GM12864 (cell line): ENCODE results near the gene TMEM86A.

Experiments used
- DNase-seq: peaks from one replicate; pipeline ENCODE4 v3.0.0-alpha.2; 2011; ENCODE audit warnings: low read depth
- H3K4me3 ChIP-seq: 2 replicates; pipeline ENCODE4 v1.5.1; 2011; ENCODE audit warnings: mild to moderate bottlenecking, low read depth, low read length, control low read depth
- CTCF ChIP-seq: IDR thresholded peaks from 2 replicates; pipeline ENCODE4 v1.5.1; 2011; ENCODE audit warnings: low read depth, mild to moderate bottlenecking, moderate library complexity, low read length, control low read depth, inconsistent platforms; ENCODE audit errors: missing control alignments

TMEM86A gene

DNA sequence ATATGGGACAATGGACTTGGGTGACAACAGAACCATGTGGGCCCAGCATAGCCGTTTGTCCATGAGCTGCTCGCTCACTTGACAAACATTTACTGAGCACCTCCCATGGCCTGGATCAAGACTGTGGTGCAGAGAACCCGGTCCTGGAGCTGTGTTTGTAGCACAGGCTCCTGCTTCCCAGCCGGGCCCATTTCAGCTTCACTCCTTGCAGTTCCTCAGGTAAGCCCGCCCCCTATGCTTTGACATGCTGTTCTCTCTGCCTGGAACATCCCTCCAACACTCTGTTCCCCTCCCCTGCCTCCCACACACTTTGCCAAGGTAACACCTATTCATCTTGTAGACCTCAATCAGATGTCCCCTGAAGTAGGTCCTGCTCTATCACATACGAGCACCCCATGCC is 46.7 kb downstream of the TMEM86A start:
- no peak for DNase-seq
- no peak overlapping the region for H3K4me3 ChIP-seq
- no peak for TF ChIP-seq CTCF

DNA sequence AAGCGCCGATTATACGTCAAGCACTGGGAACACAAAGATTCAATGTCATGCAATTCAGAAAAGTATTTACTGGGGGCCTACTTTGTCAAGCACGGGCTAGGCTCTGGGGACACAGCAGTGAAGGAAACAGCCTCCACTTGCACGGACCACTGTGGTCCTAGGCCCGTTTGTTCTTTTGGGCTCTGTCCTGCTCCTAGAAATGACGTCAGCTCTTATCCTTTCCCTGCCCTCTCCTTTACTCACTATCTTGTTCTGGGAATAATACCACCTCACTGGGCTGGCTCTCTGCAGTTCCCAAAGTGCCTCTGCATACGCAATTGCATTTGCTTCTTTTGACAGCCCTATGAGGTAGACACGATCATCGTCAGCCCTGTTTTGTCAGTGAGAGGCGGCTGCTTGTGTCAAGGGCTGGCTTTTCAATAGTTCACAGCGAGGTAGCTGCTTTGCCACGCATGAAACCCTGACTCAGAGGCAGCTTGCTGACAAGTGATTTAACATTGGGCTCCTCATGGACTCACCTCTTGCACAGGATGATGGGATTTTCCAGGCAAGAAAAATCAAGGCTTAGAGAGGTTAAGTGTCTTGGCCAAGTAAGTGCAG is 50.3 kb downstream of the TMEM86A start:
- DNase-seq: no peak
- TF ChIP-seq CTCF: no peak
- H3K4me3 ChIP-seq: no peak overlapping the region

GRCh38 chr11:18749681-18750319 is 51.2 kb downstream of the TMEM86A start:
- DNase-seq: no peak
- no peak for TF ChIP-seq CTCF
- no peak overlapping the region for H3K4me3 ChIP-seq

DNA sequence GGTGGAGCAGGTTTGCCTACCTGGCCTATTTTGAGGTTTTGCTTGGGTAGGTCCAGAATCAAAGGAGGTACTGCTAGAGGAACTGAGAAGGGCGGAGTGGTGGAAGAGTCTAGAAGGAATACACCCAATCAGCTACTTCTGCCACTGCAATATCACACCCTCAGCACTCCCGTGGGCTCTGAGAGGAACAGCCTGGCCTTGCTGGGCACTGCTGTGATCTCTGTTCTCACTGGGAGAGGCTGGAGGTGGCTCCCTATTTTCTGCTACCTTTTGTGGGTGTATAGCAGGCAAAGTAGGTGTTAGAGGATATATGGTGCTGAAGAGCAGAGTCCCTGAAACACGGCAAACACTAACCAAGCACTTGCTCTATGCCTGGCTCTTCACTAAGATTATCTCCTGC is 52.4 kb downstream of the TMEM86A start:
- DNase-seq: no peak
- H3K4me3 ChIP-seq: no peak overlapping the region
- TF ChIP-seq CTCF: no peak

DNA sequence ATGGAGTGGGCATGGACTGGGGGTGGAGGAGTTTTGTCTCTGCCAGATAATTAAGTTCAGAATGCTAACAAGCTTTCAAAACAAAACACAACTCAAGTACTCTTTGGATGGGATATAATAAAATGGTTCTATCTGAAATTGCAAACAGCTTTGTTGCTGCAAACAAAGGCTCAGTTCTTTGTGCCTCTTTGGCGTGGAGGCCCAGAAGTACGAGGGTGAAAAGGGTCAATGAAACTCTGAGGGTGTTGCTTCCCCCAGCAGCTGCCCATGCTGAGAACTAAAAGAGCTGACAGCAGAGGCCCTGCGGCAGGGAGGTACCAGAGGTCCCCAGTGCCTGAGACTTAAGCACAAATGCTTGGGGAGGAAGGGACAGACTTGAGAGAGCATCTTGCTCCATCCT is 53.9 kb downstream of the TMEM86A start:
- TF ChIP-seq CTCF: no peak
- no peak for DNase-seq
- H3K4me3 ChIP-seq: no peak overlapping the region

GRCh38 chr11:18754308-18754707 is 55.7 kb downstream of the TMEM86A start:
- no peak for TF ChIP-seq CTCF
- DNase-seq: no peak
- H3K4me3 ChIP-seq: no peak overlapping the region
